Middle frontal gyrus (tissue), 1 donor: ENCODE measurements around the gene CSTF2T.

ENCODE experiments used
- DNase-seq: peaks from one replicate; pipeline ENCODE4 v3.0.0-alpha.2; 2015; ENCODE audit warnings: low spot score; ENCODE audit errors: extremely low spot score

Gene CSTF2T

GRCh38 chr10:51651063-51651462 lies 48.3 kb downstream of the CSTF2T start:
- DNase-seq, result no peak

DNA sequence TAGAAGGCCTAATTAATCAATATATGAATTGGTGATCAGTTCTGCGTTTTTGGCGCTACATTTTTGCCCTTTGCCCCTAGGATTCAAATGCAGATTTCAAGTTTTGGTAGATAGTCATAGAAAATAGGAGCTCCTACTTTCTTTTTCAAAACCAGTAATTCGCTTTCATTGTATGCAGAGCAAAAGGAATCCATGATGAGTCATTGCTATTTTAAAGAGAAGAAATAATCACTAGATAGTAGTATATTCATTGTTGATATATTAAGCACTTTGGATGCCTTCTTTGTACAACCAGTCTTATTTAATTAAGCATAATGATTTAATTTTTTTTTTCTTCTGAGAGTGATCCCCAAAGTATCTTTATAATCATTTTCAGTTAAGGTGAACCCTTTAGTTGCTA lies 50.3 kb downstream of the CSTF2T start:
- no peak for DNase-seq
